ENCODE data around the gene VSTM5.

DNA sequence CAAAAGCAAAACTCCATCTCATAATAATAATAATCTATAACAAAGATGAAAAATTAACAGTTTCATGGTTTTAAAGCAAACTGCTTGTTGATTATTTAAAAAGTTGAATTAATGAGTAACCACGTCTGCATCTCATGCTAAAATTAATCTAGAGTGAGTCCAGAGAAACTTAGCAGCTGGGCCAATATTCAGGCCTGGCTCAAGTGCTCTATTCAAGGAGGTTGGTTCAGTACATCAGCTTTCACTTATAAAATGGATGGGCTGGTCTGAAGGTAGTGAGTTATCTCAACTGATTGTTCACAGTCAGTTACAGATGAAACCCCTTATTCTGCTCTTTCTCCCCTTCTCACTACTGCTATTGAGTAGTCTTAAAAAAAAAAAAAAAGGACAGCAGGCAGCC, 23.1 kb downstream of the VSTM5 start:
- TF ChIP-seq CTCF (IDR thresholded peaks at IDR 0.05) (no peak), POLR2A (IDR thresholded peaks at IDR 0.05) (no peak), EP300 (IDR thresholded peaks at IDR 0.05) (no peak)
